GM12892 (cell line): ENCODE measurements around the gene KRT31.

Experiments
- POLR2A ChIP-seq: IDR thresholded peaks from 2 replicates; pipeline ENCODE4 v1.6.1; 2011; ENCODE audit warnings: low read depth, low read length, control low read depth
- POLR2AphosphoS5 ChIP-seq: IDR thresholded peaks from 2 replicates; pipeline ENCODE4 v1.6.1; 2011; ENCODE audit warnings: low read depth, low read length, control low read depth
- TAF1 ChIP-seq: IDR thresholded peaks from 2 replicates; pipeline ENCODE4 v1.6.1; 2011; ENCODE audit warnings: low read depth, mild to moderate bottlenecking, control low read depth, low read length, borderline replicate concordance

GRCh38 chr17:41429667-41430066 lies 32.3 kb upstream of the KRT31 start:
- no peak for TF ChIP-seq POLR2A
- TF ChIP-seq TAF1 = no peak
- TF ChIP-seq POLR2AphosphoS5 = no peak
